Measurements from ENCODE around the gene TSPAN1.
A peak's percentile ranks its signal among the peaks of the same experiment; 100 is the strongest.

The TSPAN1 gene

GRCh38 chr1:46131712-46132528 is 43.0 kb upstream of the TSPAN1 start:
- TF ChIP-seq CTCF (IDR thresholded peaks at IDR 0.05; ENCODE audit: low read depth, low read length) = no peak
- Histone ChIP-seq H3K4me1 (no peaks in the 10 kb centered on the region; the same call in 1 of the 2 replicates), H3K27me3 (no peaks in the 10 kb centered on the region), H3K4me3 (ENCODE audit: low read depth, low read length) (peak overlapping the region; percentile 68), H3K9me3 (no peaks in the 10 kb centered on the region), H3K36me3 (no peaks in the 10 kb centered on the region)
- peak; percentile 23 for DNase-seq

GRCh38 chr1:46132529-46133180 is 42.2 kb upstream of the TSPAN1 start, which contains the start of gene PIK3R3:
PIK3R3 (minus strand) TSS chr1:46132629; CDS start chr1:46131952, 677 bp downstream.
- TF ChIP-seq CTCF (IDR thresholded peaks at IDR 0.05; ENCODE audit: low read depth, low read length) = no peak
- Histone ChIP-seq H3K4me1 (no peaks in the 10 kb centered on the region; the same call in 1 of the 2 replicates), H3K36me3 (no peaks in the 10 kb centered on the region), H3K4me3 (ENCODE audit: low read depth, low read length) (peak within 1 kb of the TSS; percentile 68), H3K9me3 (no peaks in the 10 kb centered on the region), H3K27me3 (no peaks in the 10 kb centered on the region)
- peak; percentile 94 for DNase-seq

GRCh38 chr1:46133181-46133658 is 41.7 kb upstream of the TSPAN1 start:
- DNase-seq = peak; percentile 76
- no peaks in the 10 kb centered on the region for H3K27me3 ChIP-seq
- H3K4me1 ChIP-seq = no peaks in the 10 kb centered on the region; the same call in 1 of the 2 replicates
- H3K9me3 ChIP-seq = no peaks in the 10 kb centered on the region
- peak overlapping the region; percentile 68 for H3K4me3 ChIP-seq (ENCODE audit: low read depth, low read length)
- TF ChIP-seq CTCF (IDR thresholded peaks at IDR 0.05; ENCODE audit: low read depth, low read length) = no peak
- no peaks in the 10 kb centered on the region for H3K36me3 ChIP-seq

GRCh38 chr1:46133781-46134350 is 41.0 kb upstream of the TSPAN1 start:
- Histone ChIP-seq H3K27me3 (no peaks in the 10 kb centered on the region), H3K4me1 (no peaks in the 10 kb centered on the region; the same call in 1 of the 2 replicates), H3K4me3 (ENCODE audit: low read depth, low read length) (peak overlapping the region; percentile 68), H3K36me3 (no peaks in the 10 kb centered on the region), H3K9me3 (no peaks in the 10 kb centered on the region)
- no peak for TF ChIP-seq CTCF (IDR thresholded peaks at IDR 0.05; ENCODE audit: low read depth, low read length)
- no peak for DNase-seq

GRCh38 chr1:46134660-46135331 is 40.1 kb upstream of the TSPAN1 start:
- DNase-seq = no peak
- Histone ChIP-seq H3K36me3 (no peaks in the 10 kb centered on the region), H3K4me3 (ENCODE audit: low read depth, low read length) (no peak overlapping the region), H3K27me3 (no peaks in the 10 kb centered on the region), H3K9me3 (no peaks in the 10 kb centered on the region), H3K4me1 (no peaks in the 10 kb centered on the region; the same call in 1 of the 2 replicates)
- TF ChIP-seq CTCF (IDR thresholded peaks at IDR 0.05; ENCODE audit: low read depth, low read length) = no peak

Data from BE2C (cell line).